H1 (cell line): ENCODE measurements around the gene RBP5. TPM values are rescaled to one million over a fixed set of nuclear protein-coding genes. Genes with fewer than 3 reads are reported as not detected.

Source experiments
- CTCF ChIA-PET: fragments of 300-600 bp; sonication (Branson Sonifier 250); formaldehyde crosslinking; loops from one replicate; lab custom pipeline; 2021; ENCODE audit not compliant: partially characterized antibody; lab: Charles Lee
- POLR2A ChIA-PET: fragments of 300-600 bp; sonication (Branson Sonifier 250); formaldehyde crosslinking; loops from one replicate; lab custom pipeline; 2021; ENCODE audit warnings: inconsistent platforms; ENCODE audit not compliant: partially characterized antibody; lab: Charles Lee
- DNase-seq, 2 experiments: peaks; one replicate each; pipeline versions ENCODE4 v3.0.0 to v3.0.0-alpha.2; 2010 to 2022; ENCODE audit warnings: low spot score in 2 of 2, low read depth in 1 of 2, mixed read lengths in 1 of 2
- FAIRE-seq: peaks from 2 replicates; lab custom pipeline; 2011; peaks lifted over from hg19 to GRCh38; lab: Jason Lieb, UNC
- H2AFZ ChIP-seq: 2 replicates; pipeline ENCODE4 v1.8.1; 2012; ENCODE audit warnings: low read length, inconsistent platforms
- H2AK5ac ChIP-seq: 2 replicates; pipeline ENCODE4 v1.6.1; 2013; ENCODE audit warnings: low read depth, low read length
- H2BK120ac ChIP-seq: replicated peaks from 2 replicates; pipeline ENCODE3; 2013; ENCODE audit warnings: low read depth, low read length, inconsistent platforms
- H2BK12ac ChIP-seq: 2 replicates; pipeline ENCODE4 v1.6.1; 2013; ENCODE audit warnings: low read depth, low read length
- H2BK15ac ChIP-seq: 2 replicates; pipeline ENCODE4 v1.6.1; 2013; ENCODE audit warnings: low read length
- H2BK20ac ChIP-seq: 2 replicates; pipeline ENCODE4 v1.6.1; 2013; ENCODE audit warnings: low read length
- H2BK5ac ChIP-seq: 2 replicates; pipeline ENCODE4 v1.6.1; 2013; ENCODE audit warnings: low read depth, low read length
- H3K14ac ChIP-seq: 2 replicates; pipeline ENCODE4 v1.6.1; 2013; ENCODE audit warnings: inconsistent platforms; ENCODE audit not compliant: insufficient read length
- H3K18ac ChIP-seq: 2 replicates; pipeline ENCODE4 v1.6.1; 2013; ENCODE audit warnings: low read length; ENCODE audit errors: extremely low read depth
- H3K23ac ChIP-seq: 2 replicates; pipeline ENCODE4 v1.6.1; 2013; ENCODE audit warnings: inconsistent platforms; ENCODE audit not compliant: insufficient read length
- H3K23me2 ChIP-seq: 2 replicates; pipeline ENCODE4 v1.6.1; 2013; ENCODE audit warnings: low read depth, low read length
- H3K27ac ChIP-seq: 2 replicates; pipeline ENCODE4 v1.6.1; 2011; ENCODE audit warnings: low read depth, low read length, inconsistent platforms
- H3K27me3 ChIP-seq, 4 experiments: replicated peaks in 1 of 4; 1 replicate in 1 of 4; 2 replicates in 3 of 4; pipeline versions ENCODE4 v1.6.1 to v1.8.1; 2011 to 2013; ENCODE audit warnings: low read length in 3 of 4, mild to moderate bottlenecking in 3 of 4, inconsistent platforms in 2 of 4, mixed read lengths in 2 of 4, moderate library complexity in 1 of 4; ENCODE audit not compliant: control insufficient read depth in 3 of 4, insufficient read depth in 3 of 4; ENCODE audit errors: extremely low read depth in 1 of 4
- H3K36me3 ChIP-seq, 4 experiments: 2 replicates each; pipeline versions ENCODE4 v1.6.1 to v1.8.1; 2011 to 2013; ENCODE audit warnings: mild to moderate bottlenecking in 4 of 4, low read length in 3 of 4, moderate library complexity in 2 of 4, control low read depth in 1 of 4, inconsistent platforms in 1 of 4; ENCODE audit not compliant: insufficient read depth in 4 of 4, control insufficient read depth in 2 of 4
- H3K4ac ChIP-seq: replicated peaks from 2 replicates; pipeline ENCODE3; 2013; ENCODE audit warnings: low read length, low read depth, mixed read lengths, inconsistent platforms; ENCODE audit not compliant: insufficient read length
- H3K4me1 ChIP-seq, 4 experiments: replicated peaks in 1 of 4; 1 replicate in 1 of 4; 2 replicates in 3 of 4; pipeline versions ENCODE4 v1.6.1 to v1.8.1; 2011 to 2013; ENCODE audit warnings: low read length in 3 of 4, inconsistent platforms in 2 of 4, mixed read lengths in 1 of 4; ENCODE audit not compliant: insufficient read depth in 4 of 4, control insufficient read depth in 3 of 4
- H3K4me2 ChIP-seq, 2 experiments: 2 replicates each; pipeline versions ENCODE4 v1.6.1 to v1.8.1; 2011 to 2013; ENCODE audit warnings: low read depth in 2 of 2, low read length in 2 of 2, control low read depth in 1 of 2, inconsistent platforms in 1 of 2, mild to moderate bottlenecking in 1 of 2; ENCODE audit not compliant: insufficient read depth in 1 of 2
- H3K4me3 ChIP-seq, 4 experiments: fragments of 200-600, 300-600 bp in 1 of 4; sonication (generic), shearing (Covaris generic), sonication (Bioruptor Twin) in 1 of 4; 2 replicates each; pipeline versions ENCODE4 v1.5.1 to v1.8.1; 2011 to 2016; ENCODE audit warnings: low read length in 4 of 4, low read depth in 3 of 4, control low read depth in 2 of 4, inconsistent platforms in 2 of 4, mild to moderate bottlenecking in 2 of 4, mixed read lengths in 1 of 4, moderate library complexity in 1 of 4; ENCODE audit not compliant: insufficient read depth in 2 of 4; ENCODE audit errors: extremely low read depth in 1 of 4
- H3K56ac ChIP-seq: replicated peaks from 2 replicates; pipeline ENCODE3; 2013; ENCODE audit warnings: low read depth, mild to moderate bottlenecking, mixed read lengths, low read length, inconsistent platforms; ENCODE audit not compliant: insufficient read length
- H3K79me1 ChIP-seq: 2 replicates; pipeline ENCODE4 v1.6.1; 2013; ENCODE audit warnings: low read depth, low read length, control low read depth
- H3K79me2 ChIP-seq, 2 experiments: 2 replicates each; pipeline versions ENCODE4 v1.6.1 to v1.8.1; 2012 to 2013; ENCODE audit warnings: low read length in 2 of 2, mild to moderate bottlenecking in 2 of 2, inconsistent platforms in 1 of 2; ENCODE audit not compliant: insufficient read depth in 2 of 2, control insufficient read depth in 1 of 2
- H3K9ac ChIP-seq, 4 experiments: replicated peaks in 1 of 4; 1 replicate in 1 of 4; 2 replicates in 3 of 4; pipeline versions ENCODE4 v1.6.1 to v1.8.1; 2011 to 2013; ENCODE audit warnings: low read depth in 3 of 4, low read length in 3 of 4, control low read depth in 2 of 4, mild to moderate bottlenecking in 2 of 4, moderate library complexity in 2 of 4, inconsistent platforms in 1 of 4; ENCODE audit errors: extremely low read depth in 1 of 4
- H3K9me3 ChIP-seq, 2 experiments: 2 replicates each; pipeline versions ENCODE4 v1.6.1 to v1.8.1; 2012 to 2013; ENCODE audit warnings: mild to moderate bottlenecking in 2 of 2, moderate library complexity in 2 of 2, control low read depth in 1 of 2, inconsistent platforms in 1 of 2, low read depth in 1 of 2, low read length in 1 of 2, mixed read lengths in 1 of 2; ENCODE audit not compliant: insufficient read depth in 2 of 2
- H4K20me1 ChIP-seq, 2 experiments: replicated peaks in 1 of 2; 2 replicates each; pipeline versions ENCODE3 to v1.8.1; 2011 to 2013; ENCODE audit warnings: inconsistent platforms in 2 of 2, low read length in 2 of 2, mild to moderate bottlenecking in 1 of 2; ENCODE audit not compliant: insufficient read depth in 2 of 2, control insufficient read depth in 1 of 2
- H4K5ac ChIP-seq: 2 replicates; pipeline ENCODE4 v1.6.1; 2013; ENCODE audit warnings: low read length, low read depth, mixed read lengths, inconsistent platforms; ENCODE audit not compliant: insufficient read length
- H4K8ac ChIP-seq: 2 replicates; pipeline ENCODE4 v1.8.0; 2013; ENCODE audit warnings: mild to moderate bottlenecking, moderate library complexity, low read length, inconsistent platforms; ENCODE audit not compliant: insufficient read depth; ENCODE audit errors: extremely low read depth
- H4K91ac ChIP-seq: replicated peaks from 2 replicates; pipeline ENCODE3; 2013; ENCODE audit warnings: low read length, mixed read lengths, inconsistent platforms; ENCODE audit not compliant: insufficient read length
- ATF2 ChIP-seq: IDR thresholded peaks from 2 replicates; pipeline ENCODE4 v1.6.1; 2012; ENCODE audit warnings: low read length, inconsistent platforms
- CTBP2 ChIP-seq: IDR thresholded peaks from 2 replicates; pipeline ENCODE4 v1.7.0; 2011; ENCODE audit warnings: borderline replicate concordance, mild to moderate bottlenecking, moderate library complexity, mixed read lengths, low read length; ENCODE audit not compliant: insufficient read depth, insufficient read length
- EZH2 ChIP-seq: fragments of 200-600 bp; sonication (generic); IDR thresholded peaks from 2 replicates; pipeline ENCODE4 v1.7.1; 2012; ENCODE audit warnings: low read depth, mild to moderate bottlenecking, moderate library complexity, low read length, inconsistent platforms; ENCODE audit not compliant: severe bottlenecking
- GABPA ChIP-seq: IDR thresholded peaks from 2 replicates; pipeline ENCODE4 v1.6.1; 2011; ENCODE audit warnings: mild to moderate bottlenecking, low read length, moderate library complexity, borderline replicate concordance; ENCODE audit not compliant: insufficient read depth
- JUND ChIP-seq: IDR thresholded peaks from 2 replicates; pipeline ENCODE4 v1.6.1; 2011; ENCODE audit warnings: mild to moderate bottlenecking, improper control_type of control experiment, low read length
- KDM5A ChIP-seq: fragments of 200-600 bp; IDR thresholded peaks from 2 replicates; pipeline ENCODE4 v1.7.1; 2012; ENCODE audit warnings: mild to moderate bottlenecking, low read length, inconsistent platforms, mixed read lengths
- RNF2 ChIP-seq: fragments of 200-900, 300-1000 bp; sonication (generic); IDR thresholded peaks from 2 replicates; pipeline ENCODE4 v1.7.1; 2016; ENCODE audit warnings: borderline replicate concordance, low read depth, mild to moderate bottlenecking, antibody characterized with exemption, low read length; ENCODE audit not compliant: poor library complexity, severe bottlenecking; ENCODE audit errors: missing control alignments
- SAP30 ChIP-seq: fragments of 300-600 bp; sonication (generic); IDR thresholded peaks from 2 replicates; pipeline ENCODE4 v1.7.1; 2012; ENCODE audit warnings: low read length, moderate library complexity, mild to moderate bottlenecking, inconsistent platforms; ENCODE audit not compliant: insufficient read depth, insufficient replicate concordance
- ZNF274 ChIP-seq: IDR thresholded peaks from 2 replicates; pipeline ENCODE4 v1.7.0; 2012; ENCODE audit warnings: low read length, borderline replicate concordance; ENCODE audit errors: extremely low read depth
- WGBS, 2 experiments: shearing (Covaris generic) in 1 of 2; methylation state at CpG; one replicate each; pipeline versions ENCODE4 v1.1.6 to v1.1.7; 2013 to 2015; ENCODE audit warnings: low lambda C conversion rate in 2 of 2, mixed read lengths in 2 of 2, inconsistent platforms in 1 of 2, low coverage in 1 of 2, missing lambda C conversion rate in 1 of 2; ENCODE audit not compliant: insufficient replicate concordance in 2 of 2, insufficient coverage in 1 of 2, insufficient read length in 1 of 2; ENCODE audit errors: extremely low coverage in 1 of 2, missing lambda C conversion rate in 1 of 2; 5-methylcytosine and 5-hydroxymethylcytosine counted together
- polyA plus RNA-seq, 7 experiments: library from polyadenylated mRNA; depleted of rRNA in 3 of 7; stranded (reverse) in 5 of 7; unstranded in 2 of 7; fragments of >200 nt in 5 of 7; fragments of 200-250 nt in 2 of 7; gene quantifications; 1 replicate in 5 of 7; 2 replicates in 1 of 7; 4 replicates in 1 of 7; pipeline versions ENCODE4 v1.2.1 to v1.2.3, GENCODE V29; 2011 to 2013; ENCODE audit warnings: missing spikeins in 2 of 7, mixed read lengths in 2 of 7
- total RNA-seq: library from RNA; stranded (reverse); fragmentation: NEBNext Ultra II Directional; extraction: Animal tissue kit (Norgen Biotek cat#: 25700); gene quantifications from 2 replicates; pipeline ENCODE4 v1.2.1, GENCODE V29; 2021

The RBP5 gene
- total and polyA plus RNA-seq, 2 of the 8 experiments (the other 6 are each of a cell fraction or from before 2014, with no cell fraction given) = 1.2 to 1.9 TPM

- Histone ChIP-seq H3K79me1 (no peaks in the 10 kb centered on the region), H2AK5ac (no peak overlapping the region), H2BK20ac (no peak overlapping the region), H3K14ac (no peak overlapping the region), H3K79me2 (no peaks in the 10 kb centered on the region), H4K5ac (no peak overlapping the region), H4K91ac (no peak overlapping the region), H2AFZ (no peak overlapping the region), H3K9me3 (peaks cover 0 to 3% of the 10 kb centered on the region in 2 experiments; a peak in 1 of 4 replicates), H3K9ac (no peak overlapping the region), H3K4me1 (no peaks in the 10 kb centered on the region), H2BK12ac (no peak overlapping the region), H3K4me2 (no peak overlapping the region), H3K27ac (no peak overlapping the region), H3K4me3 (no peak overlapping the region), H3K36me3 (peaks cover 0 to 14% (median 3%) of the 10 kb centered on the region in 4 experiments; a peak in 6 of 8 replicates), H2BK120ac (no peak overlapping the region), H2BK5ac (0 out of 2 replicates have a peak overlapping the region, but pooled peaks have one; percentile 52), H3K56ac (no peak overlapping the region), H2BK15ac (no peak overlapping the region), H3K23ac (no peak overlapping the region), H3K18ac (no peak overlapping the region), H3K27me3 (no peaks in the 10 kb centered on the region), H4K20me1 (no peaks in the 10 kb centered on the region), H3K23me2 (no peaks in the 10 kb centered on the region), H4K8ac (no peak overlapping the region), H3K4ac (no peak overlapping the region)
- no peak for FAIRE-seq
- no peak for DNase-seq
- CTCF ChIA-PET = interaction anchor here (0.6 to 9.8 kb wide), 25 partner anchors 11 to 807 kb away, joined by 3 to 151 read pairs (median 4); partner anchors contain the start of genes C1RL, C1S, CLSTN3 and PEX5
- WGBS, 2 experiments = 89% methylated on average over 7 of the region's 7 CpGs; no CpG with 5 or more reads in 1 of the 2 experiments
- POLR2A ChIA-PET = interaction anchor here (1.2 to 1.6 kb wide), 3 partner anchors 11 to 203 kb away, joined by 3 to 6 read pairs (median 5); partner anchors contain the start of genes CLSTN3 and RBP5
- TF ChIP-seq ZNF274 (no peak), JUND (no peak), RNF2 (no peak), ATF2 (no peak), GABPA (no peak), KDM5A (no peak), SAP30 (no peak), EZH2 (no peak), CTBP2 (no peak)
These were observed 12.8 kb upstream of the RBP5 start for GRCh38 chr12:7141351-7142005.
